HEK293T (cell line): ENCODE results near the gene CES1.

Experiments used
- CTCF ChIA-PET: fragments of 350-600 bp; formaldehyde crosslinking; extraction: SDS; loops from one replicate; lab custom pipeline; 2021; ENCODE audit warnings: antibody characterized with exemption, inconsistent platforms; lab: Yijun Ruan, JAX
- POLR2A ChIA-PET: fragments of 350-600 bp; formaldehyde crosslinking; extraction: SDS; loops from one replicate; lab custom pipeline; 2020; ENCODE audit warnings: antibody characterized with exemption, inconsistent platforms; lab: Yijun Ruan, JAX
- DNase-seq: peaks from one replicate; pipeline ENCODE4 v3.0.0; 2012; ENCODE audit warnings: mixed read lengths; ENCODE audit errors: extremely low spot score
- ARNT ChIP-seq: fragments of 450-650 bp; IDR thresholded peaks from 2 replicates; pipeline ENCODE4 v1.6.1; 2017; ENCODE audit warnings: mild to moderate bottlenecking
- BHLHE40 ChIP-seq: fragments of 450-650 bp; IDR thresholded peaks from 2 replicates; pipeline ENCODE4 v1.6.1; 2016; ENCODE audit warnings: mild to moderate bottlenecking, moderate library complexity, borderline replicate concordance
- CTBP1 ChIP-seq: fragments of 450-650 bp; IDR thresholded peaks from 2 replicates; pipeline ENCODE4 v1.6.1; 2016; ENCODE audit warnings: borderline replicate concordance
- ELF4 ChIP-seq: fragments of 450-650 bp; IDR thresholded peaks from 2 replicates; pipeline ENCODE4 v1.6.1; 2017; ENCODE audit warnings: antibody characterized with exemption
- FOXA1 ChIP-seq: fragments of 450-650 bp; IDR thresholded peaks from 2 replicates; pipeline ENCODE4 v1.6.1; 2016; ENCODE audit warnings: mild to moderate bottlenecking
- FOXK2 ChIP-seq: fragments of 450-650 bp; IDR thresholded peaks from 2 replicates; pipeline ENCODE4 v1.6.1; 2016; ENCODE audit warnings: mild to moderate bottlenecking
- FOXM1 ChIP-seq: fragments of 450-650 bp; IDR thresholded peaks from 2 replicates; pipeline ENCODE4 v1.6.1; 2017; ENCODE audit warnings: mild to moderate bottlenecking, borderline replicate concordance
- HDGF ChIP-seq: fragments of 450-650 bp; IDR thresholded peaks from 2 replicates; pipeline ENCODE4 v1.6.1; 2017; ENCODE audit warnings: antibody characterized with exemption, borderline replicate concordance
- L3MBTL2 ChIP-seq: fragments of 450-650 bp; conservative IDR thresholded peaks from 2 replicates; pipeline ENCODE4 v1.6.1; 2016; ENCODE audit warnings: mild to moderate bottlenecking
- LEF1 ChIP-seq: fragments of 450-650 bp; IDR thresholded peaks from 2 replicates; pipeline ENCODE4 v1.6.1; 2017; ENCODE audit warnings: mild to moderate bottlenecking, borderline replicate concordance
- NFRKB ChIP-seq: fragments of 450-650 bp; IDR thresholded peaks from 2 replicates; pipeline ENCODE4 v1.6.1; 2016; ENCODE audit warnings: mild to moderate bottlenecking, moderate library complexity
- SP1 ChIP-seq: fragments of 450-650 bp; IDR thresholded peaks from 2 replicates; pipeline ENCODE4 v1.6.1; 2017
- SUZ12 ChIP-seq: fragments of 450-650 bp; IDR thresholded peaks from 2 replicates; pipeline ENCODE4 v1.6.1; 2016; ENCODE audit warnings: mild to moderate bottlenecking
- TARDBP ChIP-seq: fragments of 450-650 bp; IDR thresholded peaks from 2 replicates; pipeline ENCODE4 v1.6.1; 2016
- ZNF384 ChIP-seq: fragments of 450-650 bp; IDR thresholded peaks from 2 replicates; pipeline ENCODE4 v1.6.1; 2016
- TF ChIP-seq, protein P1 (sequence below): fragments of 450-650 bp; IDR thresholded peaks from 2 replicates; pipeline ENCODE4 v1.6.1; 2016

The CES1 gene

DNA sequence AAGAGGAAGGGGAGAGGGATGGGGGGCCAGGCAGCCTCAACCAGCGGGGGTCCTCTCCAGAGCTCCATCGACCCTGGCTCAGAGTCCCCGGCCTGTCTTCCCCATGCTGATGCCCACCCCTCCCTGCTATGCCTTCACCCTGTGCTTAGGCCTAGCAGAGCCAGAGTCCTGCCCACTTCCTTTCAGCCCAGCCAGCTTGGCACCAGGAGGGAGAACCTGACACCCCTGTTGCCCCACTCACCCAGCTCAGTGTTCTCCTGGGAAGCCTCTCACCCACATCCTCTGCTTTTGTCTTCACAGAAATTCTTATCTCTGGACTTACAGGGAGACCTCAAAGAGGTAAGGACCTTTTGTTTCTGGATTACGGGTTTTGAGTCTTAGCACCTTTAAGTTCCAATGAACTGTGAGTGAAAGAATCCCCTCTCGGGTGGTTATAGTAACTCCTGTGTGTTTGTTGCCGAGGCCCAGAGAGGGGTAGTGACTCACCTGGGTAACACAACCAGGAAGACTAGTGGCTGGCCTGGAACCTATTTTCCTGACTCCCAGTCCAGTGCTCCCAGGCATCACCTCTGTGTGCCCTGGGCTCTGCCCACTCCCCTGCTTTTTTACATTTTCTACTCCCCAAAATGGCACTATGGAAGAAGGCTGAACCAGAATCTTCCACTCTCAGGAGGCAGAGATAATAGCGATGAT lies 53.3 kb downstream of the CES1 start:
- no peak for DNase-seq
- CTCF ChIA-PET = no interaction called here
- TF ChIP-seq L3MBTL2 = no peak
- no peak for TF ChIP-seq FOXK2
- TF ChIP-seq CTBP1 = no peak
- TF ChIP-seq FOXM1 = no peak
- no peak for TF ChIP-seq ELF4
- TF ChIP-seq ZNF384 = no peak
- TF ChIP-seq SUZ12 = no peak
- no peak for TF ChIP-seq SP1
- TF ChIP-seq, protein P1, sequence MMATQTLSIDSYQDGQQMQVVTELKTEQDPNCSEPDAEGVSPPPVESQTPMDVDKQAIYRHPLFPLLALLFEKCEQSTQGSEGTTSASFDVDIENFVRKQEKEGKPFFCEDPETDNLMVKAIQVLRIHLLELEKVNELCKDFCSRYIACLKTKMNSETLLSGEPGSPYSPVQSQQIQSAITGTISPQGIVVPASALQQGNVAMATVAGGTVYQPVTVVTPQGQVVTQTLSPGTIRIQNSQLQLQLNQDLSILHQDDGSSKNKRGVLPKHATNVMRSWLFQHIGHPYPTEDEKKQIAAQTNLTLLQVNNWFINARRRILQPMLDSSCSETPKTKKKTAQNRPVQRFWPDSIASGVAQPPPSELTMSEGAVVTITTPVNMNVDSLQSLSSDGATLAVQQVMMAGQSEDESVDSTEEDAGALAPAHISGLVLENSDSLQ = no peak
- no peak for TF ChIP-seq HDGF
- TF ChIP-seq FOXA1 = no peak
- TF ChIP-seq ARNT = no peak
- no peak for TF ChIP-seq NFRKB
- TF ChIP-seq BHLHE40 = no peak
- TF ChIP-seq LEF1 = no peak
- no peak for TF ChIP-seq TARDBP
- POLR2A ChIA-PET = no interaction called here

DNA sequence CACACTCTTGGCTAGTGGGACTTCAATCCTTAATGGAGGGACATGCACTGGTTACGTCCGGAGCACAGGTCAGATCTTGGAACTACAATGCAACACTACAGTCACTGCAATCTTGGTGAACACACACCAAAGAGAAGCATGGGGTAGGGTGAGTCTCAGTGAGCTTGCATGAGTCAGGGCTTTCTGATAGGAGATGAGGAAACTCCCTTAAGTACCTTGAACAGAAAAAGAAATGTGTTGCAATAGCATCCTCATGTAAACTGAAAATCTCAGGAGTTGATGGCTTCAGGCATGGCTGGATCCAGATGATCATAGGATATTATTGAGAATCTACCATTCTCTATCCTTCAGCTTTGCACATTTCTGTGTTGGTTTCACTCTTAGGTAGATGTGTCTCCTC lies 54.1 kb downstream of the CES1 start:
- no peak for TF ChIP-seq CTBP1
- no peak for TF ChIP-seq FOXA1
- no peak for TF ChIP-seq ARNT
- TF ChIP-seq LEF1 = no peak
- TF ChIP-seq HDGF = no peak
- TF ChIP-seq NFRKB = no peak
- no peak for TF ChIP-seq FOXM1
- no peak for TF ChIP-seq ELF4
- TF ChIP-seq TARDBP = no peak
- no peak for TF ChIP-seq ZNF384
- no peak for TF ChIP-seq FOXK2
- TF ChIP-seq, protein P1 = no peak
- POLR2A ChIA-PET = no interaction called here
- no peak for DNase-seq
- CTCF ChIA-PET = no interaction called here

DNA sequence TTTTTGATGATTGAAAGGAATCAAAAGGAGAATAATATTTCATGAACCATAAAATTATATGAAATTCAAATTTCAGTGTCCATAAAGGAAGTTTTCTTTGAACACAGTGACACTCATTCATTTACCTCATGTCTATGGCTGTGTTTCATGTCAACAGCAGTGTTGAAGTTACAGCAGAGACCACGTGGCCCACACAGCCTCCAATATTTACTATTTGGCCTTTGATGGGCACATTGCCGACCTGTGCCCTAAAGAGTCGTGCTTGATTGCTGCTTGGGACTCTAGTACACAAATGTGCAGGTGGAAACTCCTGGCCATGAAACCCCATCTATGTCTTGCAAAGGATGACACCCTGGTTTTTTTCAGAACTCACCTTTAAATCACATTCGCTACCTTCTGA lies 57.0 kb downstream of the CES1 start:
- ChIA-PET POLR2A (no interaction called here), CTCF (no interaction called here)
- no peak for TF ChIP-seq ZNF384
- TF ChIP-seq LEF1 = no peak
- no peak for TF ChIP-seq FOXK2
- TF ChIP-seq, protein P1 = no peak
- no peak for TF ChIP-seq CTBP1
- TF ChIP-seq FOXM1 = no peak
- no peak for TF ChIP-seq SP1
- no peak for TF ChIP-seq L3MBTL2
- TF ChIP-seq ARNT = no peak
- TF ChIP-seq NFRKB = no peak
- TF ChIP-seq SUZ12 = no peak
- no peak for TF ChIP-seq HDGF
- no peak for DNase-seq

DNA sequence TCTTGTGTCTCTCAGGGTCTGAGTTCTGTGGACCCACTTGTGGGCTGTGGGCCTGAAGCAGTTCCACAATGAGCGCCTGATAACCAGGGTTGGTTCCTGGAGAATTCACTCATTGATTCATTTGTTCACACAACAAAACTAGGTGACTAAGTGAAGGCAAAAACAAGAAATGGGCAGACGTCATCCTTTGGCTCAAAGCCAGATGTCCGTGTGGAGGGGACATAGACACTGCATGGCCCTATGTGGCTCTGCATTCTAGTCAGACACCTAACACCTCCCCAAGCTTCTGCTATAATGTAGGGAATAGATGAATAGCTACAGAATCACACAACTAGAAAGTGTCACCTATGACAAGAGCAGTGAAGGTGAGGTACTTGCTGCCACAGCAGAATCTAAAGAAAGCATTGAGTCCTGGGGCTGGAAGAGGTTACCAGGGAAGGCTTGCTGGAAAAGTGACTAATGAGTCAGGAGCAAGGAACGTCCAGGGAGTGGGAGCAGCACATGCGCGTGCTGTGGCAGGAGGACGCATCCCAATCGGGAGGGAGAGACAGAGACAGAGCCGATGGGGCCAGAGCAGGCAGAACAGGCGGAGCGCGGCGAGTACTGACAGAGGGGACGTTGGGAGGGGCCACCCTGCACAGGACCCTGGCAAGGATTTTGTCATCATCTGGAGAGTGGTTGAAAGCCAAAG lies 58.9 kb downstream of the CES1 start:
- TF ChIP-seq HDGF = no peak
- no peak for DNase-seq
- ChIA-PET CTCF (no interaction called here), POLR2A (no interaction called here)

DNA sequence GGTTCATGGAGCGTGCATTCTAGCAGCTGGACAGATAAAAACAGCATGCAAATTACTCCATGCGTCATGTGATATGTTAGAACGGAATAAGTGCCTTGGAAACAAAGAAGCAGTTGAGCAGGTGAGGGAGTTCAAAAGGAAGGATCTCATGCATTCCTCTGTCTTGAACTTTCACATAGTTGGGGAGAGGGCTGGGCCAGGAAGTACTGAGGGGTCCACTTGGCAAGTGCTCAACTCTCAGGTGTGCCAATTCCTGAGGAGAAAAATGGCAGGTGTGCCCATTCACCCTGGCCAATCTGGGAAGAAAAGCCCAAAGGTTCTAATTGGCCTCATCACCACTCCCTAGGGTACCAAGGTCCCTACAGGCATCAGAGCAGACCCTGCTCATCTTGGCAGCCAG lies 67.7 kb downstream of the CES1 start:
- POLR2A ChIA-PET = no interaction called here

More for the DNA sequence above, 67.7 kb downstream of the CES1 start:
- CTCF ChIA-PET = no interaction called here
- TF ChIP-seq FOXK2 (no peak), ELF4 (no peak), CTBP1 (no peak), ARNT (no peak), FOXM1 (no peak), FOXA1 (no peak), SP1 (no peak), ZNF384 (no peak), HDGF (no peak), LEF1 (no peak), L3MBTL2 (no peak)
- no peak for DNase-seq
